Heart left ventricle (tissue), 16 donors: Measurements from ENCODE around the gene MRPL48. TPM values are rescaled to one million over a fixed set of nuclear protein-coding genes. Genes with fewer than 3 reads are reported as not detected.
"Not testable (repeated sequence)": the region's sequence is repeated elsewhere in the genome, so short reads cannot be mapped to it uniquely, and the experiment has no call there.

ENCODE experiments used
- ATAC-seq, 4 donors: fragments of 200-7000 bp; cut with Tn5 transposase; one replicate each; pipeline ENCODE4 v1.9.1; 2020 to 2022; ENCODE audit warnings: moderate library complexity in 4 of 4, mild to moderate bottlenecking in 3 of 4, moderate number of reproducible peaks in 1 of 4
- DNase-seq, 5 donors: peaks; one replicate each; pipeline ENCODE4 v3.0.0-alpha.2; 2020
- H3K27ac ChIP-seq, 12 donors: fragments of 200-600 bp; sonication (generic) in 4 of 12; one replicate each; pipeline versions ENCODE4 v1.5.0 to v1.8.0; 2016 to 2022; ENCODE audit warnings: mild to moderate bottlenecking in 2 of 12
- H3K27me3 ChIP-seq, 9 donors: fragments of 200-600 bp; sonication (generic) in 2 of 9; one replicate each; pipeline versions ENCODE4 v1.5.1 to v1.8.0; 2016 to 2022; ENCODE audit warnings: mild to moderate bottlenecking in 3 of 9
- H3K36me3 ChIP-seq, 9 donors: fragments of 200-600 bp; sonication (generic) in 2 of 9; one replicate each; pipeline versions ENCODE4 v1.5.0 to v1.8.0; 2018 to 2022; ENCODE audit warnings: mild to moderate bottlenecking in 2 of 9
- H3K4me1 ChIP-seq, 12 donors: fragments of 200-600 bp; sonication (generic) in 4 of 12; one replicate each; pipeline versions ENCODE4 v1.5.0 to v1.8.0; 2016 to 2022; ENCODE audit warnings: mild to moderate bottlenecking in 3 of 12
- H3K4me3 ChIP-seq, 12 donors: fragments of 200-600 bp; sonication (generic) in 4 of 12; one replicate each; pipeline versions ENCODE4 v1.5.0 to v1.8.0; 2017 to 2022; ENCODE audit warnings: mild to moderate bottlenecking in 9 of 12, moderate library complexity in 4 of 12
- H3K9me3 ChIP-seq, 12 donors: fragments of 200-600 bp; sonication (generic) in 4 of 12; one replicate each; pipeline versions ENCODE4 v1.5.0 to v1.8.0; 2016 to 2022; ENCODE audit warnings: mild to moderate bottlenecking in 1 of 12
- POLR2A ChIP-seq, 2 donors: fragments of 450-650 bp; IDR thresholded peaks; one replicate each; pipeline ENCODE4 v1.6.1; 2017; ENCODE audit warnings: antibody characterized with exemption in 2 of 2, mild to moderate bottlenecking in 2 of 2, moderate library complexity in 2 of 2
- WGBS, 4 donors: extraction: QIAGEN DNeasy Blood & Tissue Kit in 2 of 4; methylation state at CpG; one replicate each; pipeline versions ENCODE4 v1.1.5 to v1.1.7; 2013 to 2018; 5-methylcytosine and 5-hydroxymethylcytosine counted together
- intact Hi-C, 10 donors: fragments of 100-400 bp; cut with DNase I; formaldehyde crosslinking; loops; one replicate each; pipeline versions ENCODE4 v1.11.1 to v1.14.2; 2022
- polyA plus RNA-seq, 2 donors: library from polyadenylated mRNA; stranded (reverse); fragments of 200-250 nt; gene quantifications; one replicate each; pipeline ENCODE4 v1.2.3, GENCODE V29; 2013
- total RNA-seq, 9 donors: library from RNA; depleted of rRNA in 2 of 9; stranded (reverse); fragments of >200 nt in 2 of 9; fragmentation: NEBNext Ultra II Directional in 3 of 9; extraction: Animal tissue kit (Norgen Biotek cat#: 25700) in 3 of 9; gene quantifications; one replicate each; pipeline versions ENCODE4 v1.1.0 to v1.2.4, GENCODE V29; 2016 to 2023
- TF ChIP-seq, protein P1 (sequence below), 12 donors: fragments of 200-600 bp; sonication (generic) in 4 of 12; IDR thresholded peaks; one replicate each; pipeline versions ENCODE4 v1.5.0 to v1.8.0; 2018 to 2022; ENCODE audit warnings: antibody characterized with exemption in 12 of 12, mild to moderate bottlenecking in 5 of 12
- donor health status: ischemic (EF 13 %, LVEDD 7.1; RV severe dilation, severe dysfunction).
- donor health status: healthy with polysubstance abuse.
- donor health status: DM: no; HTN: yes; CAD: no.
- donor health status: DM: no; HTN: no; CAD: no.
- donor health status: ischemic (EF 25% LVEDD 6.9; RV normal size, moderate dysfunction).
- donor health status: ischemic (EF 25% LVEDD 5.7; RV mildly dilated, moderate dysfunction).
- donor health status: healthy.
- donor health status: DM: yes; HTN: yes; CAD: no.
- donor health status: ischemic (EF 35%, LVEDD 5.7; RV mildly dilated, moderate dysfunction).
- donor health status: nonischemic (EF 11% LVEDD 7.7; RV severe dilation, severe dysfunction).
- donor health status: DM: yes; HTN: yes; CAD: no.
- donor health status: PGD.
- donor health status: ischemic (EF 29% LVEDD 5.4; RV normal size, mild dysfunction).
- donor health status: nonischemic (EF 23%, LVEDD 6.1; RV moderate dilation, normal function).

MRPL48 gene
- total and polyA plus RNA-seq, 11 donors = 21.0 to 47.7 (median 39.4) TPM

- ATAC-seq (no peak), DNase-seq (no peak)
- no peak for TF ChIP-seq POLR2A (IDR thresholded peaks at IDR 0.05)
- TF ChIP-seq, protein P1, sequence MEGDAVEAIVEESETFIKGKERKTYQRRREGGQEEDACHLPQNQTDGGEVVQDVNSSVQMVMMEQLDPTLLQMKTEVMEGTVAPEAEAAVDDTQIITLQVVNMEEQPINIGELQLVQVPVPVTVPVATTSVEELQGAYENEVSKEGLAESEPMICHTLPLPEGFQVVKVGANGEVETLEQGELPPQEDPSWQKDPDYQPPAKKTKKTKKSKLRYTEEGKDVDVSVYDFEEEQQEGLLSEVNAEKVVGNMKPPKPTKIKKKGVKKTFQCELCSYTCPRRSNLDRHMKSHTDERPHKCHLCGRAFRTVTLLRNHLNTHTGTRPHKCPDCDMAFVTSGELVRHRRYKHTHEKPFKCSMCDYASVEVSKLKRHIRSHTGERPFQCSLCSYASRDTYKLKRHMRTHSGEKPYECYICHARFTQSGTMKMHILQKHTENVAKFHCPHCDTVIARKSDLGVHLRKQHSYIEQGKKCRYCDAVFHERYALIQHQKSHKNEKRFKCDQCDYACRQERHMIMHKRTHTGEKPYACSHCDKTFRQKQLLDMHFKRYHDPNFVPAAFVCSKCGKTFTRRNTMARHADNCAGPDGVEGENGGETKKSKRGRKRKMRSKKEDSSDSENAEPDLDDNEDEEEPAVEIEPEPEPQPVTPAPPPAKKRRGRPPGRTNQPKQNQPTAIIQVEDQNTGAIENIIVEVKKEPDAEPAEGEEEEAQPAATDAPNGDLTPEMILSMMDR (IDR thresholded peaks at IDR 0.05) = no peak
- H3K4me1 ChIP-seq = peaks cover 0 to 25% (median 14%) of the 10 kb centered on the region in 12 donors
- intact Hi-C loops = loop anchor here in 3 of 10 donors (5.0 to 10.0 kb wide), 2 partner anchors 90 to 93 kb away; partner anchors contain the start of genes COA4 (in 3 of the 3) and PAAF1 (in 3 of the 3)
- H3K27ac ChIP-seq = no peak overlapping the region
- no peaks in the 10 kb centered on the region for H3K27me3 ChIP-seq
- no peaks in the 10 kb centered on the region for H3K9me3 ChIP-seq
- WGBS, 4 donors = 91 to 97% (median 93%) methylated on average over 1 of the region's 1 CpG
- no peak overlapping the region for H3K4me3 ChIP-seq
- H3K36me3 ChIP-seq = no peaks in the 10 kb centered on the region
These were observed 2.9 kb upstream of the MRPL48 start for GRCh38 chr11:73784734-73785133.

DNA sequence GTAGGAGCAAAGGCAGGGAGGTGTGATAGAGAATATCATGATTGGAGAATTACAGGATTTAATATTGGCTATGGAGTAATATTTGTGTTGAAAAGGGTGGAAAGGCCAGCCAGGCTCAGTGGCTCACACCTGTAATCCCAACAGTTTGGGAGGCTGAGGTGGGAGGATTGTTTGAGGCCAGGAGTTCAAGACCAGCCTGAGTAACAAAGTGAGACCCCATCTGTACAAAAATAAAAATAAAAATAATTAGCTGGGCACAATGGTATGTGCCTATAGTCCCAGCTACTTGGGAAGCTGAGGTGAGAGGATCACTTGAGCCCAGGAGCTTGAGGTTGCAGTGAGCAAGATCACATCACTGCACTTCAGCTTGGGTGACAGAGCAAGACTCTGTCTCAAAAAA, 2.2 kb upstream of the MRPL48 start:
- H3K36me3 ChIP-seq, H3K27me3 ChIP-seq, H3K9me3 ChIP-seq, ATAC-seq, H3K27ac ChIP-seq, H3K4me3 ChIP-seq, DNase-seq: not testable (repeated sequence)
- intact Hi-C loops = loop anchor here in 3 of 10 donors (5.0 to 10.0 kb wide), 2 partner anchors 89 to 92 kb away; partner anchors contain the start of genes COA4 (in 3 of the 3) and PAAF1 (in 3 of the 3)
- peaks cover 0 to 21% (median 12%) of the 10 kb centered on the region in 12 donors for H3K4me1 ChIP-seq

- ATAC-seq (no peak), DNase-seq (no peak)
- Histone ChIP-seq H3K4me1 (peaks cover 0 to 21% (median 12%) of the 10 kb centered on the region in 12 donors), H3K4me3 (peak overlapping the region; percentile 18 to 84 (median 72)), H3K36me3 (peaks cover 0 to 5% (median 0%) of the 10 kb centered on the region in 9 donors), H3K27me3 (no peaks in the 10 kb centered on the region), H3K27ac (peak overlapping the region; percentile 76 to 98 (median 90)), H3K9me3 (no peaks in the 10 kb centered on the region)
- 60 to 72% (median 61%) methylated on average over 17 of the region's 17 CpGs for WGBS, 4 donors
- intact Hi-C loops = loop anchor here in 3 of 10 donors (5.0 to 10.0 kb wide), 2 partner anchors 88 to 90 kb away; partner anchors contain the start of genes COA4 (in 3 of the 3) and PAAF1 (in 3 of the 3)
- TF ChIP-seq, protein P1 (IDR thresholded peaks at IDR 0.05) = no peak
- no peak for TF ChIP-seq POLR2A (IDR thresholded peaks at IDR 0.05)
These were observed 527 bp upstream of the MRPL48 start for GRCh38 chr11:73787051-73787642.

- intact Hi-C loops = loop anchor here in 3 of 10 donors (5.0 to 10.0 kb wide), 2 partner anchors 86 to 88 kb away; partner anchors contain the start of genes COA4 (in 3 of the 3) and PAAF1 (in 3 of the 3)
- Histone ChIP-seq H3K36me3 (peaks cover 0 to 5% (median 0%) of the 10 kb centered on the region in 9 donors), H3K27ac (peak overlapping the region in 6 of 12 donors; percentile 85 to 93 (median 88)), H3K27me3 (no peaks in the 10 kb centered on the region), H3K4me1 (peaks cover 0 to 21% (median 12%) of the 10 kb centered on the region in 12 donors), H3K9me3 (no peaks in the 10 kb centered on the region), H3K4me3 (peak overlapping the region in 2 of 12 donors; percentile 80)
- DNase-seq = no peak
- 65 to 72% (median 70%) methylated on average over 5 of the region's 5 CpGs for WGBS, 4 donors
- no peak for TF ChIP-seq POLR2A (IDR thresholded peaks at IDR 0.05)
- TF ChIP-seq, protein P1 (IDR thresholded peaks at IDR 0.05) = no peak
- ATAC-seq = no peak
These were observed 1.6 kb downstream of the MRPL48 start for GRCh38 chr11:73789279-73789670.
